GM12872 (cell line): ENCODE measurements around the gene HOXB2.

ENCODE experiments used
- CTCF ChIP-seq: IDR thresholded peaks from 3 replicates; pipeline ENCODE4 v1.5.1; 2011; ENCODE audit warnings: low read depth, mild to moderate bottlenecking, low read length, moderate library complexity; ENCODE audit not compliant: insufficient read depth

HOXB2 gene

GRCh38 chr17:48548523-48549280, 3.8 kb upstream of the HOXB2 start:
- TF ChIP-seq CTCF: no peak

- TF ChIP-seq CTCF: no peak
Measured at GRCh38 chr17:48547808-48548522, 3.1 kb upstream of the HOXB2 start.

- TF ChIP-seq CTCF: no peak
Measured at GRCh38 chr17:48546924-48547807, 2.3 kb upstream of the HOXB2 start.

GRCh38 chr17:48546137-48546923, 1.4 kb upstream of the HOXB2 start:
- no peak for TF ChIP-seq CTCF

GRCh38 chr17:48545539-48545938, 630 bp upstream of the HOXB2 start:
- TF ChIP-seq CTCF: no peak

- no peak for TF ChIP-seq CTCF
Measured at GRCh38 chr17:48544349-48545021, 424 bp downstream of the HOXB2 start.
